Psoas muscle (tissue), 8 donors: ENCODE results near the gene LRCH4. TPM values are rescaled to one million over a fixed set of nuclear protein-coding genes. Genes with fewer than 3 reads are reported as not detected.

Experiments used
- ATAC-seq, 4 donors: fragments of 200-7000 bp; cut with Tn5 transposase; one replicate each; pipeline ENCODE4 v1.9.1; 2020; ENCODE audit warnings: moderate library complexity in 3 of 4, mild to moderate bottlenecking in 2 of 4
- DNase-seq, 2 donors: peaks; one replicate each; pipeline ENCODE4 v3.0.0-alpha.2; 2020
- H3K27ac ChIP-seq: fragments of 200-600 bp; one replicate; pipeline ENCODE4 v1.8.0; 2022
- H3K27me3 ChIP-seq, 3 donors: fragments of 200-600 bp in 1 of 3; one replicate each; pipeline versions ENCODE4 v1.6.1 to v1.8.0; 2013 to 2022; ENCODE audit warnings: low read length in 2 of 3, mild to moderate bottlenecking in 2 of 3, moderate library complexity in 1 of 3; ENCODE audit not compliant: insufficient read depth in 3 of 3
- H3K36me3 ChIP-seq, 2 donors: fragments of 200-600 bp in 1 of 2; one replicate each; pipeline versions ENCODE4 v1.6.1 to v1.8.0; 2013 to 2022; ENCODE audit warnings: low read depth in 1 of 2, mild to moderate bottlenecking in 1 of 2, moderate library complexity in 1 of 2; ENCODE audit not compliant: insufficient read depth in 1 of 2
- H3K4me1 ChIP-seq: fragments of 200-600 bp; one replicate; pipeline ENCODE4 v1.8.0; 2022
- H3K4me3 ChIP-seq: fragments of 200-600 bp; one replicate; pipeline ENCODE4 v1.8.0; 2022; ENCODE audit warnings: mild to moderate bottlenecking
- H3K9me3 ChIP-seq: fragments of 200-600 bp; one replicate; pipeline ENCODE4 v1.8.0; 2022
- CTCF ChIP-seq: fragments of 200-600 bp; IDR thresholded peaks from one replicate; pipeline ENCODE4 v1.8.0; 2022; ENCODE audit warnings: antibody characterized with exemption
- WGBS, 3 donors: extraction: QIAGEN DNeasy Blood & Tissue Kit; methylation state at CpG; one replicate each; pipeline versions ENCODE4 v1.1.6 to v1.1.7; 2013; 5-methylcytosine and 5-hydroxymethylcytosine counted together
- intact Hi-C, 2 donors: fragments of 100-400 bp; cut with DNase I; formaldehyde crosslinking; loops; one replicate each; pipeline versions ENCODE4 v1.11.0 to v1.14.2; 2022
- polyA plus RNA-seq, 3 donors: library from polyadenylated mRNA; stranded (reverse); fragments of 200-250 nt; gene quantifications; one replicate each; pipeline ENCODE4 v1.2.3, GENCODE V29; 2013
- total RNA-seq, 4 donors: library from RNA; stranded (reverse); fragmentation: NEBNext Ultra II Directional in 2 of 4; extraction: Animal tissue kit (Norgen Biotek cat#: 25700) in 2 of 4; gene quantifications; one replicate each; pipeline versions ENCODE4 v1.2.1 to v1.2.4, GENCODE V29; 2021 to 2023
- donor health status: healthy with polysubstance abuse.
- donor health status: DM: no; HTN: no; CAD: no; lungs with moderate emphysema.
- donor health status: Bipolar disorder and iron deficiency.
- donor health status: healthy.
- donor health status: DM: yes; HTN: yes; CAD: no.
- donor health status: DM: no; HTN: no; CAD: no.
- donor health status: DM: no; HTN: no; CAD: no.
- donor health status: DM: yes; HTN: yes; CAD: no.

The LRCH4 gene
- total and polyA plus RNA-seq, 7 donors: 16.7 to 41.5 (median 33.5) TPM

DNA sequence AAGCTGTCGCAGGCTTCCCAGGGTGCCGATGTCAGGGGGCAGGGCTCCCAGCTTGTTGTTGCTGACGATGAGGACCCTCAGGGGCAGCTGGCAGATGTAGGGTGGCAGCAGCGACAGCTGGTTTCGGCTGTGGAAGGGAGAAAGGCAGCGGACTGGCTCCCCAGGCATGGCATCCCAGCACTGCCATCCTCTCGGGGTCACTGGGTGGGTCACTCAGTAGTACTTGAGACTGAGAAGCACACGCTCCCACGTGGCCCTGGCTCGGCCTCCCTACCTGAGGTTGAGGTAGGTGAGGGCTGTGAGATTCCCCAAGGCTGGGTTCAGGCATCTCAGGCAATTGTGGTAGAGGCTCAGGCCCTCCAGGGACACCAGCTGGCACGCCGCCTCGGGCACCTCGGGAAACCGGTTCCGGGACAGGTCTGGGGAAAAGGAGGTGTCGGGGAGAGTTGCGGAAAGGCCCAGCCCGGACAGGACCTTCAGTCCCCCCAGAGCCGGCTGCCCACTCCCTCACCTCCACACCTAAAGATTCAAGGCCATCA is 3.8 kb downstream of the LRCH4 start:
- no peak for ATAC-seq
- Histone ChIP-seq H3K4me3 (no peak overlapping the region), H3K4me1 (peaks cover 16% of the 10 kb centered on the region), H3K27me3 (peaks cover 0 to 8% (median 0%) of the 10 kb centered on the region in 3 donors), H3K36me3 (peaks cover 4 to 58% of the 10 kb centered on the region in 2 donors), H3K27ac (no peak overlapping the region), H3K9me3 (no peaks in the 10 kb centered on the region)
- intact Hi-C loops: no loop called here
- no peak for TF ChIP-seq CTCF
- WGBS, 3 donors: 81 to 85% (median 83%) methylated on average over 15 to 20 of the region's 20 CpGs
- no peak for DNase-seq

DNA sequence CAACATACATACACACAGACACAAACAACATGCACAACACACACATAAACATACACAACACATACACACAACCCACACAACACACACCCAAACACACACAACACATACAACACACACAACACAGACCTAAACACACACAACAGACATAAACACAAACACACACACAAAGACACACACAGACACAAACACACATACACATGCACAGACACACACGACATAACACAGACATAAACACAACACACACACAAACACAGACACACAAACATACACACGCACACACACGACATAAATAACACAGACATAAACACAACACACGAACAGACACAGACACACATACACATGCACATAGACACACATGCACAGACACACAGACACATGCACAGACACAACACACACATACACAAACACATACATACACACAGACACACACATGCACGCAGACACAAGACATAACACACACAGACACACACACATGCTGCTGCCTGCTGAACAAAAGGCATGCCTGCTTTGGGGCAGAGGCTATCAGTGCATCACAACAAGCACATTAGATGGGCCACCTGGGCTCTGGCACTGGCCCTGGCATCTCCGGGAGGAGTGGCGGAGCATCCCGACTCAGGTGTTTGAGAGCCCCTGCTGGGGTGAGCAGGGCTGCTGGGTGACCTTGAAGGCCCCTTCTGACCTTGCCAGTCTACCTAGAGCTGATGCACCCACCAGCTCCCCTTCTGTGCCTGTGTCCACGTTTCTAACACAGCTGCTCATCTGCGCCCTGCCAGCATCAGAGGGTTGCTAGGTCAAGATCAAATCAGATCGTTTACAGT is 5.3 kb downstream of the LRCH4 start:
- Histone ChIP-seq H3K27me3 (peaks cover 0 to 14% (median 2%) of the 10 kb centered on the region in 3 donors), H3K9me3 (no peaks in the 10 kb centered on the region), H3K36me3 (peaks cover 4 to 72% of the 10 kb centered on the region in 2 donors), H3K4me1 (peaks cover 15% of the 10 kb centered on the region), H3K4me3 (no peak overlapping the region), H3K27ac (no peak overlapping the region)
- 81 to 85% (median 82%) methylated on average over 11 of the region's 11 CpGs for WGBS, 3 donors
- intact Hi-C loops: no loop called here
- DNase-seq: no peak
- no peak for TF ChIP-seq CTCF
- no peak for ATAC-seq

GRCh38 chr7:100578246-100579183 is 7.4 kb downstream of the LRCH4 start:
- H3K36me3 ChIP-seq: peaks cover 15 to 94% of the 10 kb centered on the region in 2 donors
- no peak for ATAC-seq
- intact Hi-C loops: loop anchor here in 1 of 2 donors (5.0 kb wide), 1 partner anchor 109 kb away; no protein-coding TSS in a partner anchor

More at GRCh38 chr7:100578246-100579183, 7.4 kb downstream of the LRCH4 start:
- H3K27ac ChIP-seq: no peak overlapping the region
- 87 to 94% (median 90%) methylated on average over 28 of the region's 28 CpGs for WGBS, 3 donors
- no peak for DNase-seq
- no peak overlapping the region for H3K4me3 ChIP-seq
- H3K27me3 ChIP-seq: peaks cover 0 to 33% (median 6%) of the 10 kb centered on the region in 3 donors
- H3K4me1 ChIP-seq: peaks cover 4% of the 10 kb centered on the region
- no peak for TF ChIP-seq CTCF
- no peaks in the 10 kb centered on the region for H3K9me3 ChIP-seq
